ENCODE data around the gene PTPRK.
"Not testable (repeated sequence)": the region's sequence is repeated elsewhere in the genome, so short reads cannot be mapped to it uniquely, and the experiment has no call there.

PTPRK gene

GRCh38 chr6:127996925-127997324 lies 523.5 kb downstream of the PTPRK start:
- H3K4me3 ChIP-seq (replicated peaks; ENCODE audit: low read depth, low read length) = no peak overlapping the region
- H3K27me3 ChIP-seq (replicated peaks; ENCODE audit: control insufficient read depth, insufficient read depth, low read length) = no peaks in the 10 kb centered on the region
- TF ChIP-seq CTCF (IDR thresholded peaks at IDR 0.05; ENCODE audit: insufficient read depth, low read length, poor library complexity, severe bottlenecking) = no peak
- no peak for DNase-seq (ENCODE audit: extremely low read depth, insufficient read length)
- H3K36me3 ChIP-seq (ENCODE audit: control insufficient read depth, insufficient read depth, low read length) = no peaks in the 10 kb centered on the region

GRCh38 chr6:127992144-127992543 lies 528.3 kb downstream of the PTPRK start:
- no peak for DNase-seq (ENCODE audit: extremely low read depth, insufficient read length)
- Histone ChIP-seq H3K4me3 (replicated peaks; ENCODE audit: low read depth, low read length) (no peak overlapping the region), H3K27me3 (replicated peaks; ENCODE audit: control insufficient read depth, insufficient read depth, low read length) (no peaks in the 10 kb centered on the region)

GRCh38 chr6:127990074-127990473 lies 530.3 kb downstream of the PTPRK start:
- no peaks in the 10 kb centered on the region for H3K27me3 ChIP-seq (replicated peaks; ENCODE audit: control insufficient read depth, insufficient read depth, low read length)
- DNase-seq (ENCODE audit: extremely low read depth, insufficient read length) = no peak
- no peaks in the 10 kb centered on the region for H3K36me3 ChIP-seq (ENCODE audit: control insufficient read depth, insufficient read depth, low read length)
- no peak overlapping the region for H3K4me3 ChIP-seq (replicated peaks; ENCODE audit: low read depth, low read length)
- TF ChIP-seq CTCF (IDR thresholded peaks at IDR 0.05; ENCODE audit: insufficient read depth, low read length, poor library complexity, severe bottlenecking) = no peak

More at GRCh38 chr6:127992144-127992543, 528.3 kb downstream of the PTPRK start:
- TF ChIP-seq CTCF (IDR thresholded peaks at IDR 0.05; ENCODE audit: insufficient read depth, low read length, poor library complexity, severe bottlenecking) = no peak
- no peaks in the 10 kb centered on the region for H3K36me3 ChIP-seq (ENCODE audit: control insufficient read depth, insufficient read depth, low read length)

GRCh38 chr6:127980996-127981395 lies 539.4 kb downstream of the PTPRK start:
- H3K36me3 ChIP-seq (ENCODE audit: control insufficient read depth, insufficient read depth, low read length) = no peaks in the 10 kb centered on the region
- no peak for TF ChIP-seq CTCF (IDR thresholded peaks at IDR 0.05; ENCODE audit: insufficient read depth, low read length, poor library complexity, severe bottlenecking)
- no peaks in the 10 kb centered on the region for H3K27me3 ChIP-seq (replicated peaks; ENCODE audit: control insufficient read depth, insufficient read depth, low read length)
- DNase-seq (ENCODE audit: extremely low read depth, insufficient read length) = no peak
- H3K4me3 ChIP-seq (replicated peaks; ENCODE audit: low read depth, low read length) = no peak overlapping the region

GRCh38 chr6:127978185-127978584 lies 542.2 kb downstream of the PTPRK start:
- H3K27me3 ChIP-seq (replicated peaks; ENCODE audit: control insufficient read depth, insufficient read depth, low read length); H3K36me3 ChIP-seq (ENCODE audit: control insufficient read depth, insufficient read depth, low read length); H3K4me3 ChIP-seq (replicated peaks; ENCODE audit: low read depth, low read length); DNase-seq (ENCODE audit: extremely low read depth, insufficient read length): not testable (repeated sequence)

GRCh38 chr6:127976796-127977195 lies 543.6 kb downstream of the PTPRK start:
- TF ChIP-seq CTCF (IDR thresholded peaks at IDR 0.05; ENCODE audit: insufficient read depth, low read length, poor library complexity, severe bottlenecking) = no peak
- no peaks in the 10 kb centered on the region for H3K27me3 ChIP-seq (replicated peaks; ENCODE audit: control insufficient read depth, insufficient read depth, low read length)
- H3K4me3 ChIP-seq (replicated peaks; ENCODE audit: low read depth, low read length) = no peak overlapping the region
- no peak for DNase-seq (ENCODE audit: extremely low read depth, insufficient read length)
- no peaks in the 10 kb centered on the region for H3K36me3 ChIP-seq (ENCODE audit: control insufficient read depth, insufficient read depth, low read length)
